HCT116 (cell line): ENCODE data around the gene SGCA. TPM values are rescaled to one million over a fixed set of nuclear protein-coding genes. Genes with fewer than 3 reads are reported as not detected.

Source experiments
- ATAC-seq: fragments of 200-7000 bp; cut with Tn5 transposase; 2 replicates; pipeline ENCODE4 v1.9.1; 2020; ENCODE audit warnings: mild to moderate bottlenecking, moderate library complexity
- BruUV-seq: library from RNA; stranded (reverse); fragments of 400-500 nt; replicated peaks from 2 replicates; lab custom pipeline; 2021; lab: Mats Ljungman, UMichigan
- CTCF ChIA-PET: fragments of 300-600 bp; sonication (Branson Sonifier 250); formaldehyde crosslinking; loops from one replicate; lab custom pipeline; 2021; ENCODE audit warnings: antibody characterized with exemption; lab: Charles Lee
- POLR2A ChIA-PET: fragments of 300-600, 350-600 bp; sonication (Branson Sonifier 250); formaldehyde crosslinking; loops from one replicate; lab custom pipeline; 2021; ENCODE audit warnings: antibody characterized with exemption; lab: Charles Lee
- RAD21 ChIA-PET, 2 experiments: fragments of 300-600 bp; sonication (Branson Sonifier 250); formaldehyde crosslinking; loops; one replicate each; lab custom pipeline; 2023; ENCODE audit warnings: low total read pairs in 2 of 2; ENCODE audit not compliant: uncharacterized antibody in 2 of 2, unreplicated experiment in 2 of 2, low non-redundant PET in 1 of 2; lab: Charles Lee
- DNase-seq: peaks from one replicate; pipeline ENCODE4 v3.0.0-alpha.2; 2010; ENCODE audit warnings: low read depth, low spot score
- H2AFZ ChIP-seq: fragments of 200-600 bp; shearing (Covaris generic), sonication (generic); 2 replicates; pipeline ENCODE4 v1.6.1; 2017; ENCODE audit warnings: low read depth, mixed run types, mixed read lengths, antibody characterized with exemption, low read length; ENCODE audit not compliant: poor library complexity, severe bottlenecking
- H3K27ac ChIP-seq: 2 replicates; pipeline ENCODE4 v1.5.1; 2012; ENCODE audit warnings: low read depth, low read length
- H3K27me3 ChIP-seq: fragments of 200-600 bp; sonication (generic); 2 replicates; pipeline ENCODE4 v1.6.1; 2016; ENCODE audit warnings: mixed run types, low read length, mixed read lengths; ENCODE audit not compliant: insufficient read depth
- H3K36me3 ChIP-seq, 2 experiments: fragments of 200-500 bp in 1 of 2; fragments of 200-600 bp in 1 of 2; sonication (Bioruptor generic) in 1 of 2; sonication (generic) in 1 of 2; 2 replicates each; pipeline versions ENCODE4 v1.5.1 to v1.6.1; 2014 to 2016; ENCODE audit warnings: low read length in 2 of 2, inconsistent platforms in 1 of 2, mixed read lengths in 1 of 2, mixed run types in 1 of 2; ENCODE audit not compliant: insufficient read depth in 2 of 2, control insufficient read depth in 1 of 2
- H3K4me1 ChIP-seq, 2 experiments: fragments of 200-600 bp in 1 of 2; sonication (generic) in 1 of 2; 2 replicates each; pipeline versions ENCODE4 v1.5.1 to v1.6.1; 2012 to 2017; ENCODE audit warnings: low read length in 2 of 2, inconsistent platforms in 1 of 2, mild to moderate bottlenecking in 1 of 2, mixed read lengths in 1 of 2, mixed run types in 1 of 2, moderate library complexity in 1 of 2; ENCODE audit not compliant: insufficient read depth in 2 of 2, control insufficient read depth in 1 of 2
- H3K4me2 ChIP-seq: fragments of 200-600 bp; sonication (generic); 2 replicates; pipeline ENCODE4 v1.6.1; 2017; ENCODE audit warnings: mixed run types, low read length, mixed read lengths
- H3K4me3 ChIP-seq, 2 experiments: fragments of 200-600 bp in 1 of 2; sonication (generic) in 1 of 2; replicated peaks in 1 of 2; 2 replicates each; pipeline ENCODE4 v1.5.1; 2011 to 2016; ENCODE audit warnings: low read length in 2 of 2, control low read depth in 1 of 2, low read depth in 1 of 2, mild to moderate bottlenecking in 1 of 2, mixed read lengths in 1 of 2, mixed run types in 1 of 2
- H3K79me2 ChIP-seq: fragments of 200-600 bp; sonication (generic); 2 replicates; pipeline ENCODE4 v1.6.1; 2017; ENCODE audit warnings: mild to moderate bottlenecking, mixed run types, low read length, moderate library complexity, mixed read lengths; ENCODE audit not compliant: insufficient read depth
- H3K9ac ChIP-seq: fragments of 200-600 bp; sonication (generic); 2 replicates; pipeline ENCODE4 v1.6.1; 2016; ENCODE audit warnings: low read length, mixed read lengths
- H3K9me2 ChIP-seq: fragments of 200-600 bp; sonication (generic), shearing (Covaris generic); 2 replicates; pipeline ENCODE4 v1.6.1; 2017; ENCODE audit warnings: mixed run types, mild to moderate bottlenecking, moderate library complexity; ENCODE audit not compliant: insufficient read depth
- H3K9me3 ChIP-seq, 2 experiments: fragments of 200-500 bp in 1 of 2; fragments of 200-600 bp in 1 of 2; sonication (Bioruptor generic) in 1 of 2; sonication (generic) in 1 of 2; 2 replicates each; pipeline ENCODE4 v1.6.1; 2014 to 2017; ENCODE audit warnings: low read length in 2 of 2, mixed read lengths in 2 of 2, inconsistent platforms in 1 of 2, low read depth in 1 of 2, mild to moderate bottlenecking in 1 of 2, mixed run types in 1 of 2, moderate library complexity in 1 of 2; ENCODE audit not compliant: control insufficient read depth in 1 of 2, insufficient read depth in 1 of 2
- H4K20me1 ChIP-seq: fragments of 200-600 bp; sonication (generic), shearing (Covaris generic); 2 replicates; pipeline ENCODE4 v1.6.1; 2017; ENCODE audit warnings: mixed run types, mild to moderate bottlenecking, moderate library complexity; ENCODE audit not compliant: insufficient read depth
- ATF3 ChIP-seq: IDR thresholded peaks from 2 replicates; pipeline ENCODE4 v1.6.1; 2012
- CBX3 ChIP-seq: IDR thresholded peaks from 2 replicates; pipeline ENCODE4 v1.6.1; 2012; ENCODE audit warnings: low read depth
- CTCF ChIP-seq, 3 experiments: fragments of 200-600 bp in 1 of 3; sonication (generic) in 1 of 3; IDR thresholded peaks in 2 of 3; conservative IDR thresholded peaks in 1 of 3; 2 replicates each; pipeline ENCODE4 v1.5.1; 2012 to 2017; ENCODE audit warnings: low read depth in 2 of 3, low read length in 2 of 3, antibody characterized with exemption in 1 of 3, borderline replicate concordance in 1 of 3, control low read depth in 1 of 3, mild to moderate bottlenecking in 1 of 3, mixed read lengths in 1 of 3, mixed run types in 1 of 3, moderate library complexity in 1 of 3; ENCODE audit not compliant: insufficient read depth in 1 of 3
- ELF1 ChIP-seq: IDR thresholded peaks from 2 replicates; pipeline ENCODE4 v1.6.1; 2012; ENCODE audit warnings: low read depth, borderline replicate concordance
- EZH2 ChIP-seq: fragments of 200-600 bp; sonication (generic); IDR thresholded peaks from 2 replicates; pipeline ENCODE4 v1.6.1; 2017; ENCODE audit warnings: antibody characterized with exemption, mixed run types
- FOSL1 ChIP-seq: IDR thresholded peaks from 2 replicates; pipeline ENCODE4 v1.6.1; 2012; ENCODE audit warnings: low read depth
- JUND ChIP-seq: IDR thresholded peaks from 2 replicates; pipeline ENCODE4 v1.6.1; 2012
- MAX ChIP-seq: IDR thresholded peaks from 2 replicates; pipeline ENCODE4 v1.6.1; 2012
- POLR2A ChIP-seq: IDR thresholded peaks from 2 replicates; pipeline ENCODE4 v1.7.0; 2011; ENCODE audit warnings: borderline replicate concordance; ENCODE audit not compliant: insufficient read depth, insufficient read length; ENCODE audit errors: extremely low read depth
- POLR2AphosphoS5 ChIP-seq: IDR thresholded peaks from 2 replicates; pipeline ENCODE4 v1.6.1; 2011; ENCODE audit warnings: mild to moderate bottlenecking, low read depth, low read length, moderate library complexity
- RAD21 ChIP-seq: IDR thresholded peaks from 2 replicates; pipeline ENCODE4 v1.6.1; 2012; ENCODE audit warnings: low read depth, mild to moderate bottlenecking
- REST ChIP-seq: IDR thresholded peaks from 2 replicates; pipeline ENCODE4 v1.6.1; 2012; ENCODE audit warnings: low read depth
- SIN3A ChIP-seq: IDR thresholded peaks from 2 replicates; pipeline ENCODE4 v1.6.1; 2012; ENCODE audit warnings: low read depth
- SRF ChIP-seq: IDR thresholded peaks from 2 replicates; pipeline ENCODE4 v1.6.1; 2012; ENCODE audit warnings: low read depth
- TCF7L2 ChIP-seq: IDR thresholded peaks from 2 replicates; pipeline ENCODE4 v1.7.0; 2011; ENCODE audit warnings: borderline replicate concordance, inconsistent platforms; ENCODE audit not compliant: insufficient read depth, insufficient read length; ENCODE audit errors: extremely low read depth
- YY1 ChIP-seq: IDR thresholded peaks from 2 replicates; pipeline ENCODE4 v1.6.1; 2011; ENCODE audit warnings: low read length, low read depth, moderate library complexity, mild to moderate bottlenecking; ENCODE audit not compliant: insufficient replicate concordance; ENCODE audit errors: extremely low read depth
- ZBTB33 ChIP-seq: IDR thresholded peaks from 2 replicates; pipeline ENCODE4 v1.6.1; 2011; ENCODE audit warnings: mild to moderate bottlenecking, low read length, moderate library complexity; ENCODE audit not compliant: insufficient replicate concordance; ENCODE audit errors: extremely low read depth
- ZFX ChIP-seq: fragments of 450-650 bp; IDR thresholded peaks from 2 replicates; pipeline ENCODE4 v1.6.1; 2017
- ZNF274 ChIP-seq: fragments of 200-500 bp; sonication (Bioruptor generic); IDR thresholded peaks from 2 replicates; pipeline ENCODE4 v1.6.1; 2014; ENCODE audit warnings: mild to moderate bottlenecking, low read depth, low read length, inconsistent platforms
- intact Hi-C: fragments of 100-400 bp; cut with micrococcal nuclease; formaldehyde crosslinking; loops from 2 replicates; pipeline ENCODE4 v1.10.0; 2022
- total RNA-seq: library from RNA; stranded (reverse); gene quantifications from one replicate; pipeline ENCODE4 v1.2.1, GENCODE V29; 2021; ENCODE audit not compliant: unreplicated experiment

The SGCA gene
- total RNA-seq, 1 experiment from 2014 or later = 0.37 TPM

- peak; percentile 95 for DNase-seq
- peak overlapping the region; percentile 74 for H3K9ac ChIP-seq
- CTCF ChIA-PET = interaction anchor here (0.7 to 2.6 kb wide), 24 partner anchors 9 to 251 kb away, joined by 3 to 31 read pairs (median 4); partner anchors contain the start of genes LRRC59, SGCA and TMEM92
- peak overlapping the region; percentile 92 for H3K4me2 ChIP-seq
- H3K9me3 ChIP-seq = no peaks in the 10 kb centered on the region
- intact Hi-C loops = no loop called here
- H3K9me2 ChIP-seq = no peaks in the 10 kb centered on the region
- no peaks in the 10 kb centered on the region for H3K27me3 ChIP-seq
- H3K4me3 ChIP-seq = peak overlapping the region; percentile 76 to 97
- no peak overlapping the region for H2AFZ ChIP-seq
- H3K4me1 ChIP-seq = peaks cover 43 to 65% of the 10 kb centered on the region in 2 experiments
- POLR2A ChIA-PET = interaction anchor here (0.6 to 2.5 kb wide), 18 partner anchors 9 to 152 kb away, joined by 3 to 22 read pairs (median 4); partner anchors contain the start of gene SGCA
- H3K79me2 ChIP-seq = peaks cover 37% of the 10 kb centered on the region
- no peaks in the 10 kb centered on the region for H4K20me1 ChIP-seq
- peak; percentile 77 for ATAC-seq
- peak overlapping the region; percentile 89 for H3K27ac ChIP-seq
- no TSS peak for BruUV-seq
- peaks cover 2 to 9% of the 10 kb centered on the region in 2 experiments; a peak in 2 of 4 replicates for H3K36me3 ChIP-seq
- RAD21 ChIA-PET = interaction anchor here (0.7 to 1.7 kb wide), 6 partner anchors 9 to 48 kb away, joined by 3 to 6 read pairs (median 4); no protein-coding TSS in a partner anchor
- TF ChIP-seq ZBTB33 (no peak), ELF1 (no peak; the same call in 1 of the 2 replicates), TCF7L2 (peak; percentile 75), RAD21 (no peak), POLR2A (peak; percentile 40), ZNF274 (no peak), EZH2 (no peak), CBX3 (peak; percentile 95), CTCF (IDR thresholded peaks at IDR 0.05 in 2 of 3, conservative IDR thresholded peaks at IDR 0.05 in 1 of 3; ENCODE audit: borderline replicate concordance in 1 of 3, insufficient read depth in 1 of 3, low read depth in 2 of 3, low read length in 2 of 3) (no peak), SRF (no peak), FOSL1 (peak; percentile 91), REST (no peak), ATF3 (no peak), ZFX (peak; percentile 76), MAX (peak; percentile 88; the same call in 1 of the 2 replicates), POLR2AphosphoS5 (peak; percentile 80), SIN3A (peak; percentile 71), JUND (no peak), YY1 (peak; percentile 68)
These were observed 13.8 kb upstream of the SGCA start for GRCh38 chr17:50151937-50152547.
